Subcutaneous abdominal adipose tissue (tissue), 5 donors: ENCODE results near the gene RNF186.
"Not testable (repeated sequence)": the region's sequence is repeated elsewhere in the genome, so short reads cannot be mapped to it uniquely, and the experiment has no call there.

Source experiments
- H3K27ac ChIP-seq: one replicate; pipeline ENCODE4 v1.7.0; 2013; ENCODE audit warnings: low read depth, mild to moderate bottlenecking, inconsistent platforms, low read length, moderate library complexity
- H3K27me3 ChIP-seq, 5 donors: one replicate each; pipeline ENCODE4 v1.7.0; 2013; ENCODE audit warnings: low read length in 5 of 5, inconsistent platforms in 1 of 5; ENCODE audit not compliant: control insufficient read depth in 5 of 5, insufficient read depth in 4 of 5
- H3K36me3 ChIP-seq, 5 donors: one replicate each; pipeline ENCODE4 v1.7.0; 2013; ENCODE audit warnings: low read length in 5 of 5; ENCODE audit not compliant: control insufficient read depth in 5 of 5, insufficient read depth in 5 of 5
- H3K4me1 ChIP-seq, 5 donors: one replicate each; pipeline ENCODE4 v1.7.0; 2013; ENCODE audit warnings: low read length in 5 of 5, mild to moderate bottlenecking in 3 of 5, moderate library complexity in 1 of 5; ENCODE audit not compliant: control insufficient read depth in 5 of 5, insufficient read depth in 5 of 5
- H3K4me3 ChIP-seq, 5 donors: one replicate each; pipeline ENCODE4 v1.7.0; 2013; ENCODE audit warnings: low read length in 5 of 5, low read depth in 1 of 5
- H3K9ac ChIP-seq, 5 donors: one replicate each; pipeline ENCODE4 v1.7.0; 2013; ENCODE audit warnings: low read length in 5 of 5, mild to moderate bottlenecking in 4 of 5, moderate library complexity in 3 of 5
- H3K9me3 ChIP-seq, 5 donors: one replicate each; pipeline ENCODE4 v1.7.0; 2013; ENCODE audit warnings: low read length in 5 of 5; ENCODE audit not compliant: control insufficient read depth in 5 of 5
- donor health status: healthy.
- donor health status: healthy.
- donor health status: healthy.
- donor health status: healthy.
- donor health status: healthy.

RNF186 gene

DNA sequence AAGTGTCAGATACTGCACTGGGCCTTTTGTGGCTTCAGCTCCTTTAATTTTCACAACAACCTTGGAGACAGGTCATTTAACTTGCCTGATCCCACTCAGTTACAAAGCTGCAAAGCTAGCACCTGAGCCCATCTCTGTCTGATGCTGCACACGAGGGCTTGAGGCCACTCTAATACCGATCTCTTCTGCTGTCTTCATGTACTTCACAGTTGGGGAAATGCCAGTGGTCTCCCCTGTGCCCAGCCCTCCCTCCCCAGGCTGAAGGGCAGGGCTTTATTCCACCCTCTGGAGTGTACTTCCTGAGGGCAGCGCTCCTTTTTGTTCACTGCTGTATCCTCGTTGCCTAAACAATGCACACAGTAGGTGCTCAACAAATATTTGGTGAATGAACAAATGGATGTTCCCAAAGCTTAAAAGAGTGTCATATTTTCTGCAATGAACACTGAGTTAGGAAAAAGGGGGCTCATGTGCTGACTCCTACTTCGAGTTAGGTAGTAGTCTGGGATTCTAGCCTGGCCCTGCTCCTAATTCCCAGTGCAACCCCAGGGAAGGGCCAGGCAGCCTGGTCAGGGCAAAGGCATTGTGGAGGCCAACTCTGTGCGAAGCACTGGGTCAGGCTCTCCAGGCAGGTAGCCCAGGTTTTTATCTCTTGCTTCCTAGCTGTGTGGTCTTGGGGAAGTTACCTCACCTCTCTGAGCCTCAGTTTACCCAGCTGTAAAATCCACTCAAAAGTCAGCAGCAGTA, 16.4 kb downstream of the RNF186 start:
- H3K9me3 ChIP-seq = no peaks in the 10 kb centered on the region
- H3K4me1 ChIP-seq = peaks cover 6 to 24% (median 20%) of the 10 kb centered on the region in 5 donors
- H3K27ac ChIP-seq = peak overlapping the region; percentile 86
- peak overlapping the region; percentile 70 to 83 (median 76) for H3K9ac ChIP-seq
- no peaks in the 10 kb centered on the region for H3K27me3 ChIP-seq
- peaks cover 0 to 13% (median 7%) of the 10 kb centered on the region in 5 donors for H3K36me3 ChIP-seq
- peak overlapping the region; percentile 51 to 74 (median 66) for H3K4me3 ChIP-seq

DNA sequence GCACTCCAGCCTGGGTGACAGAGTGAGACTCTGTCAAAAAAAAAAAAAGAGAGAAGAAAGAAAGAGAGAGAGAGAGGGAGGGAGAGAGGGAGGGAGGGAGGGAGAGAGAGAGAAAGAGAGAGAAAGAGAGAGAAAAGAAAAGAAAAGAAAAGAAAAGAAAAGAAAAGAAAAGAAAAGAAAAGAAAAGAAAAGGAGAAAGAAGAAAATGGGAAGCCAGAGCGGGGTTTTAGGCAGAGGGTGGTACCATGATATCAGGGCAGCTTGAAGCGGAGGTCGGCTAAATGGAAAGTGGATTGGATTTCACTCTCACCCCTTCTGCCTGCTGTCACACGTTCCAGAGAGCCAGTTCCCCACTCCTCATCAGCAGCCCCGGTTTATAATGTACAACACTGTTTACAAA, 17.3 kb downstream of the RNF186 start:
- Histone ChIP-seq H3K4me3 (no peak overlapping the region), H3K27ac (no peak overlapping the region), H3K27me3 (no peaks in the 10 kb centered on the region), H3K9me3 (no peaks in the 10 kb centered on the region), H3K36me3 (peaks cover 0 to 21% (median 9%) of the 10 kb centered on the region in 5 donors), H3K4me1 (peaks cover 6 to 24% (median 20%) of the 10 kb centered on the region in 5 donors), H3K9ac (no peak overlapping the region)

DNA sequence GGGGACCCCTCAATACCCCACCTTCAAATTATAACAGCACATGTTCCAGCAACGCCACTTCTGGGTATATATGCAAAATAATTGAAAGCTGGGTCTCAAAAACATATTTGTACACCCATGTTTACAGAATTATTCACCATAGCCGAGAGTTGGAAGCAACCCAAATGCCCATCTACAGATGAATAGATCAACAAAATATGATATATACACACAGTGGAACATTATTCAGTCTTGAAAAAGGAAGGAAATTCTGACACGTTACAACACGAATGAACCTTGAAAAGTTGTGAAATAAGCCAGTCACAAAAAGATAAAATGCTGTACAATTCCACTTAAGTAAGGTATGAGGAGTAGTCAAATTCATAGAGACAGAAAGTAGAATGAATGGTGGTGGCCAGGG, 20.5 kb downstream of the RNF186 start:
- Histone ChIP-seq H3K27me3 (no peaks in the 10 kb centered on the region), H3K9ac (no peak overlapping the region), H3K4me1 (peaks cover 4 to 14% (median 11%) of the 10 kb centered on the region in 5 donors), H3K4me3 (no peak overlapping the region), H3K9me3 (no peaks in the 10 kb centered on the region), H3K36me3 (peaks cover 0 to 23% (median 18%) of the 10 kb centered on the region in 5 donors), H3K27ac (no peak overlapping the region)

DNA sequence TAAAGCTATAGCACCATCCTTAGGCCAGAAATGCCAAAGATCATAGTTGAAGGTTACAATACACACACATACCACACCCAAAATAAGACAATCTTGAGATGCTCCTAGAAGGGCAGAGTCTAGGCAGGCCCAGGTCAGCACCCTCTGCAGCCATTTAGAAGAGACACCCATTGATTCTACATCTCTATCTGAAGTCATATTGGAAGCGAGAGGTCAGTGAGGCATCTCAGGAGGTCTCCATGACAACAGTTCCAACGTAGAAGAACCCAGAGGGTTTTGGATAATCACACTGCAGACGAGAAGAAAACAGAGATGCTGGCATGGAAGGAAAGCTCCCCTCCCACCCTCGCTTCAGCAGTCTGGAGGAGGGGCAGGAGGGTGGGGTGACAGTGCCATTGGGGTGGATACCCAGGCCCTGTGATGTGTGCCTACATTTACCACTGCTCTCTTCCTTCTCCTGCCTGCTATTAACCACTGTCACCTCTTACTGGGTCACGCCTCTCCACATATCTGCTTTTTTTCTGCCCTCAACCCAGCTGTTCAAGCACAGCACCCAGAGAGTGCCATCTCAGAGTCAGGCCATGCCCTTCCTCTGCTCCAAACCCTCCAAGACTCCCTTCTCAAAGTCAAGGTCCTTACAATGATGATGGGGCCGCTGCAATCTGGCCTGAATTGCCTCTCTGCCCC, 21.6 kb downstream of the RNF186 start:
- Histone ChIP-seq H3K27ac (no peak overlapping the region), H3K4me1 (peaks cover 0 to 6% (median 2%) of the 10 kb centered on the region in 5 donors), H3K36me3 (peaks cover 0 to 23% (median 19%) of the 10 kb centered on the region in 5 donors), H3K27me3 (no peaks in the 10 kb centered on the region), H3K9me3 (no peaks in the 10 kb centered on the region), H3K4me3 (no peak overlapping the region), H3K9ac (no peak overlapping the region)

DNA sequence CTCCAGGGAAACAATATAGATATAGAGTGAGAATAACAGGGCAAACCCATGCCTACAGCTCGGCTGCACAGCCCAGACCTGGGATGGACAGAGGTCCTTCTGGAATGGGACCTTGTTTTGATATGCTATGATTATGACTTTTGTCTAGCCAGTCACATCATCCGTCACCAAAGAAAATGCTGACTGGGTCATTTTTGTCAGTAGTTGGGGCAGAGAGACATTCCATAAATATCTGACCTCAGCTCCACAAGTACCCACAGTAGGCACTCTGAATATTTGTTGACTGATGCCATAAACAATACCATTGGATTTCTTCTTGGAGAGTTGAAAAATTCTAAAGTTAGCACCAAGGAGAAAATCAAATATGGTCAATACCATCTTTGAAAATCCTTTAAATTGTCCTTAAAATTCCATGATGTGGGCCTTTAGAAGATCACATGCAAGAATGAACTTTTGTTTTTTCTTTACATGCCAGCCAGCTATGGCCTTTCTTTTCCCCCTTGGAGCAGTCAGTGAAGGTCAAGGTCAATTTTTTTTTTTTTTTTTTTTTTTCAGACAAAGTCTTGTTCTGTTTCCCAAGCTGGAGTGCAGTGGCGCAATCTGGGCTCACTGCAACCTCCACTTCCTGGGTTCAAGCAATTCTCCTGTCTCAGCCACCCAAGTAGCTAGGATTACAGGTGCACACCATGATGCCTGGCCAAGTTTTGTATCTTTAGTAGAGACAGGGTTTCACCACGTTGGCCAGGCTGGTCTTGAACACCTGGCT, 22.7 kb downstream of the RNF186 start:
- no peaks in the 10 kb centered on the region for H3K9me3 ChIP-seq
- H3K9ac ChIP-seq = no peak overlapping the region
- H3K4me1 ChIP-seq = peaks cover 0 to 6% (median 0%) of the 10 kb centered on the region in 5 donors
- peaks cover 0 to 23% (median 21%) of the 10 kb centered on the region in 5 donors for H3K36me3 ChIP-seq
- no peak overlapping the region for H3K27ac ChIP-seq
- no peak overlapping the region for H3K4me3 ChIP-seq
- H3K27me3 ChIP-seq = no peaks in the 10 kb centered on the region

DNA sequence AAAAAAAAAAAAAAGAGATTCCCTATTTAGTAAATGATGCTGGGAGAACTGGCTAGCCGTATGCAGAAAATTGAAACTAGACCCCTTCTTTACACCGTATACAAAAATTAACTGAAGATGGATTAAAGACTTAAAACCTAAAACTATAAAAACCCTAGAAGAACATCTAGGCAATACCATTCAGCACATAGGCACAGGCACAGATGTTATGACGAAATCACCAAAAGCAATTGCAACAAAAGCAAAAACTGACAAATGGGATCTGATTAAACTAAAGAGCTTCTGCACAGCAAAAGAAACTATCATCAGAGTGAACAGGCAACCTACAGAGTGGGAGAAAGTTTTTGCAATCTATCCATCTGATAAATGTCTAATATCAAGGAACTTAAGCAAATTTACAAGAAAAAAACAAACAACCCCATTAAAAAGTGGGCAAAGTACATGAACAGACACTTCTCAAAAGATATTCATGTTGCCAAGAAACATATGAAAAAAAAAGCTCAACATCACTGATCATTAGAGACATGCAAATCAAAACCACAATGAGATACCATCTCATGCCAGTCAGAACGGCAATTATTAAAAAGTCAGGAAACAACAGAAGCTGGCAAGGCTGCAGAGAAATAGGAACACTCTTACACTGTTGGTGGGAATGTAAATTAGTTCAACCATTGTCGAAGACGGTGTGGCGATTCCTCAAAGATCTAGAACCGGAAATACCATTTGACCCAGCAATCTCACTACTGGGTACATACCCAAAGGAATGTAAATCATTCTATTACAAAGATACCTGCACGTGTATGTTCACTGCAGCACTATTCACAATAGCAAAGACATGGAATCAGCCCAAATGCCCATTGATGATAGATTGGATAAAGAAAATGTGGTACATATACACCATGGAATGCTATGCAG, 24.8 kb downstream of the RNF186 start:
- not testable (repeated sequence) for H3K9me3 ChIP-seq, H3K27ac ChIP-seq, H3K4me1 ChIP-seq, H3K27me3 ChIP-seq, H3K9ac ChIP-seq, H3K4me3 ChIP-seq
- H3K36me3 ChIP-seq = peaks cover 0 to 36% (median 32%) of the 10 kb centered on the region in 5 donors

DNA sequence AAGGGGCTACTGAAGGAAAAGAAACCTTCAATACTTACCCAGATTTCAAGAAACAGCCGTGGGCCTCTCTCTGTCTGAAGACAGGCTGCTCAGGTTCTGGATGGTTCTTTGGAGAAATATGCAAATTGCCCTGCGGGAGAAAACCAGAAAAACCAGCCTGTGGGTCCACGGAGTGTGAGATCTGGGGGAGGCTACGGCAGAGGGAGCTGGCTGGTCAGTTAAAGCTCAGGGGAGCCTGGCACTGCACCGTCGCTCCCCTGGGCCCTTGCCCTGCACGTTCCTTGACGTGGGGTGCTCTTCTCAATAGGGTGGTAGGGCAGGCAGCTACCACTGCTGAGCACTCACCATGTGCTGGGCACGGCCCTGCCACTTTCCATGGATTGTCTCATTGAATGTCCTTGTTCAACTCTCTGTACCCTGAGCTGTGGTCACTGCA, 28.1 kb downstream of the RNF186 start:
- Histone ChIP-seq H3K4me1 (no peaks in the 10 kb centered on the region), H3K36me3 (peaks cover 4 to 47% (median 42%) of the 10 kb centered on the region in 5 donors), H3K9me3 (no peaks in the 10 kb centered on the region), H3K4me3 (no peak overlapping the region), H3K27ac (no peak overlapping the region), H3K9ac (no peak overlapping the region), H3K27me3 (no peaks in the 10 kb centered on the region)

DNA sequence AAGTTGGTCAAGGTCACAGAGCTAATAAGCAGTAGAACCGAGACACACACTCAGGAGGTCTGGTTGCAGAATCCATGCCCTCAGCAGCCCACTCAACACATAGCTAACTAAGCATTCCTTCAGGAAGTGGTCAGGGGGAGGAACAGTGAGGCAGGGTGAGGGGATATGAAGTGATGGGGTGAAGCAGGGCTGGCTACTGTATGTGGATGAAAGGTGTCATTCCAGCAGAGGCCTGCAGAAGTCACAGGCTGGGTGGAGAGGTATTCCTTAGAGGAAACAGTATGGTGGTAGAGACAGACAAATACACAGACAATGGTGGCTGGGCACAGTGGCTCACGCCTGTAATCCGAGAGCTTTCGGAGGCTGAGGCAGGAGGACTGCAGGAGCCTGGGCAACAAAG, 29.4 kb downstream of the RNF186 start:
- Histone ChIP-seq H3K9me3 (no peaks in the 10 kb centered on the region), H3K36me3 (peaks cover 6 to 52% (median 38%) of the 10 kb centered on the region in 5 donors), H3K9ac (no peak overlapping the region), H3K4me1 (no peaks in the 10 kb centered on the region), H3K4me3 (no peak overlapping the region), H3K27me3 (no peaks in the 10 kb centered on the region), H3K27ac (no peak overlapping the region)

DNA sequence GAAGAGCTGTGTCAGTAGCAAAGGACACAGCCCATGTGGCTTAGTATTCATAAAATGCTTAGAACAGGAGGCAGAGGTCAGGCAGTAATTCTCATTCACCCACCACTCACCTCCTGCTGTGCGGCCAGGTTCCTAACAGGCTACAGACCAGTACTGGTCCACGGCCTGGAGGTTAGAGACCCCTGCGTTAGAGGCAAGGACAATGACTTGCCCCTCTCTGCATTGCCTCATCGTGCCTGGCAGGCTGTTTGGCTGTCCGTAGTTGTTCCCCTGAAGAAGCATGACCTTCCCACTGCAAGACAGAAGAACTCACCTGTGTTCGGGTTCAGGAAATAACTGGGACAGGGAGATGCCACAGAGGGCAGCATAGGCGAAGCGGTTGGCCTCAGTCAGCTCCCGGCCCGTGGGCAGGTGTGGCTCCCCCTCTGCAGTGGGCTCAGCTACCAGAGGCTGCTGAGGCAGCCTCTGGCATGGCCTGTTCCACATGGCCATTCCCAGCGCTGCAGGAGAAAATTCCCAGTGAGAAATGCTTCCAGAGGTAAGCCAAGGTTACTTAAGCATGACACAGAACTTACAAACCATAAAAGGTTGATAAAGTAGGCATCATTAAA, 34.7 kb downstream of the RNF186 start:
- no peaks in the 10 kb centered on the region for H3K4me1 ChIP-seq
- no peak overlapping the region for H3K4me3 ChIP-seq
- H3K36me3 ChIP-seq = peaks cover 9 to 72% (median 64%) of the 10 kb centered on the region in 5 donors
- no peaks in the 10 kb centered on the region for H3K9me3 ChIP-seq
- H3K27me3 ChIP-seq = no peaks in the 10 kb centered on the region
- no peak overlapping the region for H3K27ac ChIP-seq
- H3K9ac ChIP-seq = no peak overlapping the region
